Measurements from ENCODE around the gene HLA-F. TPM values are rescaled to one million over a fixed set of nuclear protein-coding genes. Genes with fewer than 3 reads are reported as not detected.

The HLA-F gene
- total RNA-seq, 1 donor from 2014 or later, result 27.2 TPM

DNA sequence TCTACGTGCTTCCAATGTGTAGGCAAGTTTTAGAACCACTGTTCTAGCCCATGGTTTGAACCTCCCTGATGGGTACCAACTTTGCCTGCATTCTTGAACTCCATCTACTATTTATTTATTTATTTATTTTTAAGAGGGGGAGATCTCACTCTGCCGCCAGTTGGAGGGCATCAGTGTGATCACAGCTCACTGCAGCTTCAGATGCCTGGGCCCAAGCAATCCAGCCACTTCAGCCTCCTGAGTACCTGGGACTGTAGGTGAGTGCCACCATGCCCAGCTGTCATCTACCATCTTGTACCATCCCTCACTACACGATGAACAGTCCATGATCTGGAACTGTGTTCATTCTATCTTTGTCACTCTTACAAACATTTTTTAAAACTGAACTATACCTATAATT is 28.2 kb downstream of the HLA-F start:
- ATAC-seq (ENCODE audit: poor library complexity), result no peak
- DNase-seq, result no peak
- intact Hi-C loops (cut with DNase I), result loop anchor here (10.0 kb wide), 1 partner anchor 47 kb away; no protein-coding TSS in a partner anchor

DNA sequence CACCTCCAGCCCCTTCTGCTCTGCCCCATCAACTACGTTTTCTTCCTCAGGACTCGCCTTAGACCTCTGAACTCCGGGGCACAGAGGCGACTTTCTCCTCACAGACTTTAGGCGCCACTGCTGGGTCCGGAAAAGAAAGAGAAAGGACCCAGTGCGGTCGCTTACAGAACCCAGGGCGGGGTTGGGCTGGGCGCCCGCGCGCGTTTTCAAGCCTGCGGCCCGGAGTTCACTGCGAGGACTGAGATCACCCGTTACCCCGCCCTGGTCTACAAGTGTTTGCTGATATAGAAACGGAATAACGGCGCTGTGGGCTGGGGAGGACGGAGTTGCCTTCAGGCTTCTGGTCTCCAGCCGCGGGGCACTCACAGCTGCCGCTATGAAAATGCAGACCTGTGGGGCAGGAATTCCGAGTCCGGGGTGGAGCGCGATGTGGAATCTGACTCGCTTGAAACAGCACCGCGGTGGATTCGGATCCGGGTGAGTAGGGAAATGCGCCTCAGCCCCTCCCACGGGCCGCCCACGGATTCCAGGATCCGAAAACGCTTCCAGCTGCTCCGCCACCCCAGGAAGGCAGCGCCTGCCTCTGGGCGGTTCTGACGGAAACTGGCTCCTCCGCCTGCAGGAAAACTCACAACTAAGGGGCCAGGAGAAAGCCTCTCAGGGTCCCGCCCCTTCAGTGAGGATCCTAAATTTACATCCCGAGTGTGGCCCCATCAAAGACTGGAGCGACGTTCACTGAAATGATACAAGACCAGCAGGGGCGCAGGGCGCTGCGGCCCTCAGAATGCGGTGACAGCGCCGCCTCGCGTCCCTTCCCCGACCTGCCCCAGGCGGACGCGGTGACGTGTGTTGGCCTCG is 29.4 kb downstream of the HLA-F start:
- DNase-seq, result peak; percentile 95
- peak; percentile 87 for ATAC-seq (ENCODE audit: poor library complexity)
- intact Hi-C loops (cut with DNase I), result loop anchor here (10.0 kb wide), 1 partner anchor 48 kb away; no protein-coding TSS in a partner anchor

DNA sequence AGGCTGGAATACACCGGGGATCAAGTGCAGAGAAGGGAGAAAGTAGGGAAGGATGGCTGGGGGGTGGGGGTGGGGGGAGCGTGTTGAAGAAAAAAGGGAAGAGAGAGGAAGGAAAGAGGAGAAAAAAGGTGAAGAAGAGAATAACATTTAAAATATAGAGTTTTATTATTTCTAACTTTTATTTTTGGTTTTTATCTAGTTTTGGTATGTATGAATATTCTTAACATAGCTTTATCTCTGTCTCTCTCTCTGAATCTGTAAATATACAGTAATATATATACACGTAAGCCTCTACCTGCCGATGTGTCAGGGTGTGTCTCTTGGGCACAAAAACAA is 30.0 kb downstream of the HLA-F start:
- intact Hi-C loops (cut with DNase I), result loop anchor here (10.0 kb wide), 1 partner anchor 48 kb away; no protein-coding TSS in a partner anchor
- DNase-seq, result no peak
- ATAC-seq (ENCODE audit: poor library complexity), result no peak

DNA sequence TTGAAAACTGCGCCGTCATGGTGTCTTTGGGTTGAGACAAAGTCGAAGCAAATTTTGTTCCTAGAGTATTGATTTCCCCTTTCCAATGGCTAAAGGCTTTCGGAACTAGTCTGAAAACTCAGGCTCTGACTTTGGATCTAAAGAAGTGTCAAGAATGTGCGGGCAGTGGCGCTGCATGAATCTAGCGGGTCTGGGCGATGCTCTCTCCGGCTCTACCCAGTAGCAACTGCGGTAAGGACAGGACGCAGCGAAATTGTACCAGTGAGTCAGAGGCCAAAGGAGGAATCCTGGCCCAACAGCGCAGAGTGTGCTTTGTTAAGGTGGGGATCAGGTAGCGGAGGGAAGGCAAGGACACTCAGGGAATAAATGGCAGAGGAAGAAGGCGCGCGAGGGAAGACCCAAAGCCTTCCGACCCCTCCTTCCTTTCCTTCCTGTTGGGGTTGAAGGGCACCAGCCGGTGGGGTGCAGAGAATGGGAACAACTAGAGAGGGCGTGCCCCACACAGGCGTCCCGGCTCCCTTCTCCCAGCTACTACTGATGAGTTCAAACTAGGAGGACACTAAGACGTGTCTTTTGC is 32.1 kb downstream of the HLA-F start:
- ATAC-seq (ENCODE audit: poor library complexity), result no peak
- no peak for DNase-seq
- intact Hi-C loops (cut with DNase I), result loop anchor here (10.0 kb wide), 1 partner anchor 51 kb away; no protein-coding TSS in a partner anchor

DNA sequence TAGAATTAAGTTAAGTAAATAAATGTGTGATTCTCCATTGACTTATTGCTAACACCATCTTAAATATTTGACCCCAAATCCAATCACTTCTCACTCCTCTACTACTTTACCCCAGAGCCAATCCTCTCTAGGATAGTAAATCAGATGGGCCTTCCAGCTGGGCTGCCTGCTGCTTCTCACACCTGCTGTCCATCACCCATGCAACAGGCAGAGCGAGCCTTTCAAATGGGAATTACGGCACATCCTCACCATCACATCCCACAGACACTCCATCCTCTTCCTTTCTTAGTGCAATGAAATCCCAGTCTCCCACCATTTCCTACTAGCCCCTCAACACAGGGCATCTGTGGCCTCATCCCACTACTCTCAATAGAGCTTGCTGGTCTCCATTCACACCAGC is 34.0 kb downstream of the HLA-F start:
- intact Hi-C loops (cut with DNase I), result loop anchor here (10.0 kb wide), 1 partner anchor 52 kb away; no protein-coding TSS in a partner anchor
- no peak for DNase-seq
- ATAC-seq (ENCODE audit: poor library complexity), result no peak

DNA sequence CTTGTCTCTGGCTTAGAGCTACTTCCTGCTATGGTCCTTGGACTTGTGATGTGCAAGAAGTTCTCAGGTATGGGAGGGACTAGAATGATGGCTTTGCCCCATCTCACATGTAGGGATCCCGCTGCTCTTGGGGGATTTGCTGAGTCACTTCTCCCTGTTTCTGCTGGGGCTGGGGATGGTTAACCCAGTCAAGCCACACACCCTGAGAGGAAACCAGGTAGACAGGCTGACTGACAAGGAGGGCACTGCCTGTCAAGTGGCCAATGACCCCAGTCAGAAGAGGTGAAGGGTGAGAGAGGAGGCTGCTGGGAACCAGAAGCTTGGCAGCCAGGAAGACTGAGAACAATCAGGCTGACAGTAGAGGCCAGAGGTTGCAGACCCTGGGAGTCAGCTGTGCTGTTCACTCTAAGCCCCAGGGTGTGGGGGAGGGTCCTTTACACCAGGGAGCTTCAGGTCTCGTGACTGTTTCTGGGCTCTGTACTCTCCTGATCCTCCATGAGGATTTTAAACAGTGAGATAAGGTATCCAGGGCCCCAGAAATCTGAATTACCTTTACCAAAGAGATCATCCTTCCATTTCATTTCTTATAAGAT is 34.6 kb downstream of the HLA-F start:
- DNase-seq (no peak), ATAC-seq (ENCODE audit: poor library complexity) (no peak)
- intact Hi-C loops (cut with DNase I), result loop anchor here (10.0 kb wide), 1 partner anchor 53 kb away; no protein-coding TSS in a partner anchor

DNA sequence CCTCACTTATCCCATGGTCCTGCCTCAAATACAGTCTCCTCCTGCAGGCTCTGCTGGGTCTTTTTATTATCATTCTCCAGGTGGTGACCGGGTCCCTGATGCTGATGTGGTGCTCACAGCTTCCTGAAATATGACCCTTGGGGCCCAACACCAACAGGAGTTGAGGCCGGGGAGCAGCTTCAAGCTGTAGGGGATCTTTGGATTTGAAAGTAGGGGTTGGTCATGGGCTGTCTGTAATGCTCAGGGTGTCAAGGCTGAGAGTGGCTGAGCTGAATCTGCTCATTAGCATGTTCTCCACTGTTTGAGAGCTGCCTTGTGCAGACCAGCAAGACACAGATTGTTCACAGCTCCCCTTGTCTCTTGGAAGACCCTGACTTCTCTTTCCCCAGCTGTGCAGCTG is 35.5 kb downstream of the HLA-F start:
- no peak for ATAC-seq (ENCODE audit: poor library complexity)
- no peak for DNase-seq
- intact Hi-C loops (cut with DNase I), result loop anchor here (10.0 kb wide), 1 partner anchor 54 kb away; no protein-coding TSS in a partner anchor

DNA sequence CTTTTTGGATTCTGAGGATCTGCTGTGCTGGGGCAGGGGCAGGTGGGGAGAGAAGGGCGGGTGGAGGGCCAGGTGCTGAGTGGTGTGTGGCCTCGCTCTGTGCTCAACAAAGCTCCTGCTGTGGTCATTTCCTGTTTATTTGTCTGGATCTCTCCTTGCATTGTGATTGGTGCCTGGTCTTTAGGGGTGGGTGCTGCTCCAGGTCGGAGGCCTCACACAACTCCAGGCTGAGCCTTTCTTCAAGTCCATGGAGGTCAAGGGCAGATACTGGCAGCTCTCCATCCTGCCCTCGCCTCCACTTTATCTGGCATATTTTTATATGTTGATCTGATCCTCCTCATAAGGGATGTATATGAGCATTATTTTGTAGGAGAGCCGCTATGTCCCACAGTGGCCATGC is 36.2 kb downstream of the HLA-F start:
- intact Hi-C loops (cut with DNase I), result loop anchor here (10.0 kb wide), 1 partner anchor 55 kb away; no protein-coding TSS in a partner anchor
- no peak for DNase-seq
- ATAC-seq (ENCODE audit: poor library complexity), result no peak

DNA sequence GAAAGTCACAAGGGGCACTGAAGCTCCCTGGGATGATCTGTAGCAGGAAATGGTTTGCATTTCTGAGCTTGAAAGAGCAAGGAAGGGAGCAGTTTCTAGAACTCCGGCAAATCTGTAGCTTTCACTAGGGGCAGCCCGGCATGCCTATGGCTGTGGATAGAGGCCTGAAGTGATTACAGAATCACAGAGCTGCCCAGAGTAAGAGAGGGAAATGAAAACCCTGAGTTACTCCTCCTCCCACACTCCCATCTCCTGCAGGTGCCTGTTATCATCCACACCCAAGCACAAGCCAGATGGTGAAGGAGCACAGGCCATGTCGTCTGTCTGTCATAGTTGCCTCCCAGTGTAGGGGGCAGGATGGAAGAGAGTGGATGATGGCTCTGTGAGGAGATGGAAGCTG is 37.1 kb downstream of the HLA-F start:
- intact Hi-C loops (cut with DNase I), result no loop called here

DNA sequence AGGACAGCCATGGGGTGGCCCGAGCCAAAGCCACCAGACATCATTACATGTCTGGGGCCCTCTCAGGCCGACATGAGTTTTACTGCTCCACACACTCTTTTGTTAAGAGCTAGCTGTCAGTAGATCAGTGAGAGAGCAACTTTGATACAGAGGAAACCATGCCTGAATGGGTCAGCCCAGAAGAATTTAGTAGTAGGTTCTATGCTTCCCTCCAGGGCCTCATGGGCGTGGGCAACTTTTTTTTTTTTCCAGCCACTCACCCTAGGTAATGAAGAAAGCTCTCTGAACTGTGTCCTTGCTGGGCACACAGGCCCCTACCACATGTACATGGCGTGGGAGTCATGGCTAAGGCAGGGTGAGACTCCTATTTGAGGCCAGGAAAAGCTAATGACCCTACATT is 38.8 kb downstream of the HLA-F start:
- DNase-seq (no peak), ATAC-seq (ENCODE audit: poor library complexity) (no peak)
- intact Hi-C loops (cut with DNase I), result no loop called here

More for the DNA sequence above, 37.1 kb downstream of the HLA-F start:
- DNase-seq (no peak), ATAC-seq (ENCODE audit: poor library complexity) (no peak)

DNA sequence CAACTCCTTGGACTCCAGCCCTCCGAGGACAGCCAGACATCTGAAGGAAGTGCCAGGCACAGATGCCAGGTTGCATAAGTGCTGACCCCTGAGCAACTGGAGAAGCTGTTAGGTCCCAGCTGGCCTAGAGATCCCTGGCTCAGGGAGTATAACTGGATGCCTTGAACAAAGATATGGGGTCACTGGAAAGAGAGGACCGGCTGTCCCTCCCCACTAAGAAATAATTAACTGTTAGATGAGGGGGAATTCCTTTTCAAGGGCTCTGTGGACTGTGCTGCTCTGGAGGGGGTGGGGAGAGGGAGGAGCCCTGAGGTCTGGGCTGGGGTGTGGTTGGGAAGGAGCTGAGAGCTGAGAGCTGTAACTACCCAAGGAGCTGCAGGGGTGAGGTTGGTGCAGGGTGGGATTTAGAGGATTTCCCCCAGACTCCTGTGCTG is 39.6 kb downstream of the HLA-F start:
- DNase-seq (no peak), ATAC-seq (ENCODE audit: poor library complexity) (peak; percentile 22)
- intact Hi-C loops (cut with DNase I), result no loop called here

DNA sequence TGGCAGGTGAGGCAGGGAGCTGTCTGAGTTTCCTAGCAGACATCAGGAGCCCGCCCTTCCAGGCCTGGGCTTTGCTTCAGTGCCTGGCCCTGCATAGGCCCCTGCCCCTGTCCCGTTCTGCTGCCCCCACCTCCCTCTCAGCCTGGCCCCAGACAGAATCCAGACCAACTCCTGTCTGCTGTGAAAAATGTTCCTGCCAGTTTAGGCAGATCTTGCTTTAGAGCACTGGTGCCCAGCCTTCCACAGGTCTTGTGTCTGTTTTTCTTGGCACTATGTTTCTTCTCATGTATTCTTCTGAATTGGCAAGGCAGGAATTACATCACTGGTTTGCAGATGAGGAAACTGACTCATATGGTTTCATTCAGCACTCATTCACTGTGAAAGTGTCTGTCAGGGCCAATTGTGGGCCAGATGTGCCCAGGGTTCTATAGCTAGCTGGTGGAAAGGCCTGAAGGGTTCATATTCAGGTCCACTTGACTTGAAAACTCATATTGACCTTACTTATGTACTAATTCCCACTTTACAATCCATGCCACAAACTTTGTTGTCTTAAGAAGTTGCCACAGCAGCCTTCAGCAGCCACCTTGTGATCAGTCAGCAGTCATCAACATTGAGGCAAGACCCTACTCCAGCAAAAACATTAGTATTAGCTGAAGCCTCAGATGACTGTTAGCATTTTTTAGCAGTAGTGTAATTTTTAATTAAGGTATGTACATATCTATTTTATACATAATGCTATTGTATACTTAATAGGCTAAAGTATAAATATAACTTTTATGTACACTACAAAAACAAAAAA is 40.5 kb downstream of the HLA-F start:
- intact Hi-C loops (cut with DNase I), result no loop called here
- ATAC-seq (ENCODE audit: poor library complexity), result peak; percentile 27
- DNase-seq, result no peak

DNA sequence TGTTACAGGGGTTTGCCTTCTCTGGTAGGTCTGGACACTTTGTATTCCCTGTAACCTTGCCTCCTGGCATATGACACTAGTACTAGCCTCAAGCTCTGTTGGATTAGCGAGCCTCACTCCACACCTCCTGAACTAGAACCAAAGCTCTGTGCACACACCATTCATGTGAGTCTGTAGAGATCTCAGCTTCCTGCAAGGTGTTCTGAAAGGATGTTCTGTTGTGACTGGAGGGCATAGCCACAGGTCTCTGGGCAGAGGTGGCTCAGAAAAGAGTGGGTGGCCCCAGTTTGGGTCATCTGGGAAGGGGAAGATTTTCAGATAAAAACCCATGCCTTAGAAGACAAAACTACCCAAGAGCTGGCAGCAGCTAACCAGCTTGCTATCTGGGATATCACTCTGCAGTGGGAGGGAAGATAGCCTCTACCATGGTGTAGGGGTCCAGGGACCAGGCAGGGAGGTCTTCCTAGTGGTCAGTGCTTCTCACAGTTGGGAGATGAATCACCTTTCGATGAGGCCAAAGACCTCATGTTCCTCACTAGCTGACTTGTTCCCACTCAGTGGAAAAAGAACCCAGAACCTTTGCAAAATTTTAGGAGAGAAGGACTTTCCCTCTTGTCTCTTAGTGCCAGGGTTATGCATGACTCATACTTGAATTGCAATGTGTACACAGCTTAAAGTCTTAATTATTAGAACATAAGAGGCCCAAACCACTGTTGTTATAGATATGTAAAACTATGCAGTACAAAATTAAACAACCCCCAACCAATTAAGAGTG is 41.4 kb downstream of the HLA-F start:
- no peak for DNase-seq
- intact Hi-C loops (cut with DNase I), result no loop called here

DNA sequence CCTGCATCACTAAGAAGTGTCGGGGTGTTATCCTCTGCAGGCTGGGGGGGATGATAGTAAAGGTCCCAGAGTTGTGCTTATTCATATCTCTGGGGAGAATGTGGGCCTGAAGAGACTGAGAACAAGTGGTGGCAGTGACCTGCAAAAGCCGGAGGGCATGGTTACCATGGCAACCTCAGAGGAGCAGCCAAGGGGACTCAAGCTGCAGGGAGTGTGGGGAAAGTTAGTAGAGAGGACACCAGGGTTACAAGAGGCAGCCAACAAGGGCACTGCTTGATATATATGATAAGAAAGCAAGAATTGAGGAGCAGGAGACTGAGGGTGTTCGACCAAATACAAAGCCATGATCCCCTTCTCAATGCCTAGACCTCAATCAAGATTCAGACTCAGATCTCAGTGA is 46.1 kb downstream of the HLA-F start:
- ATAC-seq (ENCODE audit: poor library complexity) (no peak), DNase-seq (no peak)
- intact Hi-C loops (cut with DNase I), result no loop called here

More for the DNA sequence above, 41.4 kb downstream of the HLA-F start:
- no peak for ATAC-seq (ENCODE audit: poor library complexity)

DNA sequence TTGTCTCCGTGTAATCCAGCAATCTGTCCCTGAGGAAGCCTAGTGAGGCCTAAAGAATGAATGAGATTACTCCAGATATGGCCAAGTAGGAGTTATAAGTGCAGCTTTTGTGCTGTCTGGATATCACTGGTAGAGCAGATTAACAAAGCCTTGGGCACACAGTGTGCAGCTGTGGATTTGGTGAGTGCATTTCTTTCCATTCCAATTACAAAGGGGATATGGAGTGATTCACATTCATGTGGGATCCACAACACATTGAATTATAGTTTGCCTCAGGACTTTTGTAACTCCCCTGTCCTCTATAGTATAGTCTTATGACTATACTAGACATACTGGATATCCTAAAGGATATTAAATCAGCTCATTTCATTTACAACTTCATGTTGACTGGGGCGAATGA is 47.1 kb downstream of the HLA-F start:
- DNase-seq (no peak), ATAC-seq (ENCODE audit: poor library complexity) (no peak)
- intact Hi-C loops (cut with DNase I), result no loop called here

DNA sequence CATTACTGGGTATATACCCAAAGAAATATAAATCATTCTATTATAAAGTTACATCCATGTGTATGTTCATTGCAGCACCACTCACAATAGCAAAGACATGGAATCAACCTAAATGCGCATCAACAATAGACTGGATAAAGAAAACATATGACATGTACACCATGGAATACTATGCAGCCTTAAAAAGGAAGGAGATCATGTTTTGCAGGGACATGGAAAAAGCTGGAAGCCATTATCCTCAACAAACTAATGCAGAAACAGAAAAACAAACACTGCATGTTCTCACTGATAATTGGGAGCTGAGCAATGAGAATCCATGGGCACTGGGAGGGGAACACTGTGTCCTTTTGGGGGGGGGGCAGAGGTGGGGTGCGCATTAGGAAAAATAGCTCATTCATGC is 53.5 kb downstream of the HLA-F start:
- DNase-seq, result no peak
- no peak for ATAC-seq (ENCODE audit: poor library complexity)
- intact Hi-C loops (cut with DNase I), result no loop called here
